Skeletal muscle satellite cell (primary cell): Measurements from ENCODE around the gene PUSL1.

ENCODE experiments used
- H3K27me3 ChIP-seq: 2 replicates; pipeline ENCODE4 v1.7.0; 2013; ENCODE audit warnings: low read length; ENCODE audit not compliant: control insufficient read depth, insufficient read depth
- H3K36me3 ChIP-seq: 2 replicates; pipeline ENCODE4 v1.7.0; 2013; ENCODE audit warnings: mild to moderate bottlenecking, control low read depth, low read length; ENCODE audit not compliant: insufficient read depth
- H3K4me1 ChIP-seq: 2 replicates; pipeline ENCODE4 v1.7.0; 2013; ENCODE audit warnings: low read length; ENCODE audit not compliant: control insufficient read depth, insufficient read depth
- H3K4me2 ChIP-seq: 2 replicates; pipeline ENCODE4 v1.7.0; 2013; ENCODE audit warnings: mild to moderate bottlenecking, low read length
- H3K4me3 ChIP-seq: 2 replicates; pipeline ENCODE4 v1.7.0; 2013; ENCODE audit warnings: low read length
- H3K9ac ChIP-seq: 2 replicates; pipeline ENCODE4 v1.7.0; 2013; ENCODE audit warnings: mild to moderate bottlenecking, low read depth, low read length, moderate library complexity
- H3K9me3 ChIP-seq: replicated peaks from 2 replicates; pipeline ENCODE4 v1.7.0; 2013; ENCODE audit warnings: mild to moderate bottlenecking, control low read depth, low read length

The PUSL1 gene

DNA sequence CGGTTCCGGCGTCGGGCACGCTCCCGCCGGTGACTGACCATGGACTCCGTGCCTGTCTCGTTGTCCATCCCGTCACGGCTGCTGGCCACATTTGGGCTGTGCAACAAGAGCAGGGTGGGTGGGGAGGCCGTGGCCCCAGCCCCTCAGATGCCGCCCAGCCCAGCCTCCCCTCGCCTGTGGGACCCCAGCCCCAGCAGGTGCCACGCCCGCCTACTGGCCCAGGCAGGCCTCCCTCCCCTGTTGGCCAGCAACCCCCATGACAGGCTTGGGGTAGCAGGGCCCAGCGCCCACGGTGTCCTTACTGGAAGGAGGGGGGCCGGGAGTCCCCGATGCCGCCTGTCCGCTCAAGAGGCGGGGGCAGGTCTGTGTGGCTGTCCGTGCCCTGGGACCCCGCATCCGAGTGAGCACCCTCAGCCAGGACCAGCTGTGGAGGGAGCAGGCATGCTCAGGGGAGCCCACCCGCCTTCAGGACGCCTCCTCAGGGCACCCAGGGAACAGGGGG is 33.7 kb downstream of the PUSL1 start:
- no peak overlapping the region for H3K9ac ChIP-seq
- H3K36me3 ChIP-seq = peaks cover 40% of the 10 kb centered on the region

DNA sequence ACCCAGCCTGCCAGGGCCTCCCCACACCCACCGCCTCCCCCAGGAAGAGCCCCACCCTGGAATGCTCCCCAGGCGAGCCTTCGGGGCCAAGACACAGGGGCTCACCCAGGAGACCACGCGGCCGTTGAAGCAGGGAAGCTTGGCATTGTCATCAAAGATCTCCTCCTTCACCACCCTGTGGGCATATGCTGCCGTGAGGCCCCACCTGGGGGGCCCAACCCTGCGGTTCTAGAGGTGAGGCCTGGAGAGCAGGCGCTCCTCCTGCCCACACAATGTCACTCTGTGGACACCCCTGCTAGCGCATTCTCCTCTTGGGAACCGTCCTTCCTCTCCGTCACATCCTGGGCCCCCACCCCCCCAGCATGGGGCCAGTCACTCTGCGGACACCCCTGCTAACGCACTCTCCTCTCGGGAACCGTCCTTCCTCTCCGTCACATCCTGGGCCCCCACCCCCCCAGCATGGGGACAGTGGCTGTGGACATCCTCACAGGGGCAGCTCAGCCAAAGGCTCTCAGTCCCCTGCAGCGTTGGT is 34.3 kb downstream of the PUSL1 start:
- H3K4me3 ChIP-seq = no peak overlapping the region
- no peak overlapping the region for H3K9ac ChIP-seq
- H3K4me2 ChIP-seq = no peak overlapping the region
- H3K9me3 ChIP-seq = no peaks in the 10 kb centered on the region
- peaks cover 38% of the 10 kb centered on the region for H3K36me3 ChIP-seq
- no peaks in the 10 kb centered on the region for H3K27me3 ChIP-seq
- H3K4me1 ChIP-seq = peaks cover 40% of the 10 kb centered on the region

More for the DNA sequence above, 33.7 kb downstream of the PUSL1 start:
- Histone ChIP-seq H3K4me2 (no peak overlapping the region), H3K9me3 (no peaks in the 10 kb centered on the region), H3K4me1 (peaks cover 36% of the 10 kb centered on the region), H3K4me3 (no peak overlapping the region), H3K27me3 (no peaks in the 10 kb centered on the region)

DNA sequence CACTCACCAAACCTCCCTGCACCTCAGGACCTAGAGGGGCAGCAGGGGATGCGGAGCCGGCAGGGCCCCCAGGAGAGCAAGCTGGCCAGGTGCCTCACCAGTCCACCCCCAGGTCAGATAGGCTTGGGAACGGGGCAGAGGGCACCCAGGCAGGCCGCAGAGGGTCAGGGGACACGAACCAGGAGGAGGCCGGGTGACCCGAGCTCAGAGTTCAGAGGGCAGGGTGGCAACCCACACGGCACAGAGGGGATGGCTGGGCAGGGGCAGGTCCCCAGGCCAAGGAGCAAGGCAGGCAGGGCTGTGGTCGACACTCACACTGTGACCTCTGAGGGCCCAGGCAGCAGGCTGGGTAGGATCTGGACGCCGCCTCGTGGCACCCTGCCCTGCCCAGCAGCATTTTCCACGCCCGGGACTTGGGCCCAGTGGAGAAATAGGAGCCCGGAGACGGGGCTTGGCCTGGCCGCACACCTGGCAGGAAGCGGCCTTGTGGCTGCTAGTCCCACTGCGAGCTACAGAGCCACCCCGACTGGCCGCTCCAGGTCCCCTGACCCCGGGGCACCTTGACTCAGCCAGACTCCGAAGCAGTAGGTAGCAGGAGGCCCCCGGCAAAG is 35.5 kb downstream of the PUSL1 start:
- Histone ChIP-seq H3K4me3 (peak overlapping the region; percentile 79), H3K27me3 (no peaks in the 10 kb centered on the region), H3K9ac (peak overlapping the region; percentile 81), H3K9me3 (no peaks in the 10 kb centered on the region), H3K4me1 (peaks cover 40% of the 10 kb centered on the region), H3K4me2 (peak overlapping the region; percentile 87), H3K36me3 (peaks cover 30% of the 10 kb centered on the region)

DNA sequence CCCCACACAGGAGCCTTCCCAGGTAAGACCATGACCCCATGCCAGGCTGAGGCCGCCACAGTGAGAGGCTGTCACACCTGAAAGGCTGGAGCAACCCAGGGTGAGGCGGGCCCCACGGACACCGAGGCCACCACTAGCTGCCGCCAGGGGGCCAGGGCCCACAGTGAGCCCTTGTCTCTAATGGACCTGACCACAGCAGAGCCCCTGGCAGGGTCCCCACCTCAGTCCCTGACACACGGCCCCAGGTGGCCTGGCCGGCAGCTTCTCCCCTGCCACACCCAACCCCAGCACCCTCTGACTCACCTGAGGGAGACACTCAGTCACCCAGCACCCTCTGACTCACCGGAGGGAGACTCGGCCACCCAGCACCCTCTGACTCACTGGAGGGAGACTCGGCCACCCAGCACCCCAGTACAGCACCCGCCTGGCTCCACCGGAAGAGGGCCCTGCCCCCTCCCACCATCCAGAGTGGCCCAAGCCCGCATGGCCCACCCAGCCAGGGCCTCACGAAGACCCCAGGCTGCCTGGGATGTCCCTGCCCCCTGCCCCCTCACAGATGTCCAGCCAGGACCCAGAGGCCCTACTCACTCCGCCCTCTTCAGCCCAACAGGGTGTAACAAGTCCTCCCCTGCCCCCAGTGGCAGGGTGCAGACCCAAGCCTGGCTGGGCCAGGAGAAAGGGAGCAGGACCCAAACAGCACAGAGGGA is 36.4 kb downstream of the PUSL1 start:
- Histone ChIP-seq H3K4me3 (peak overlapping the region; percentile 79), H3K9ac (peak overlapping the region; percentile 81)

DNA sequence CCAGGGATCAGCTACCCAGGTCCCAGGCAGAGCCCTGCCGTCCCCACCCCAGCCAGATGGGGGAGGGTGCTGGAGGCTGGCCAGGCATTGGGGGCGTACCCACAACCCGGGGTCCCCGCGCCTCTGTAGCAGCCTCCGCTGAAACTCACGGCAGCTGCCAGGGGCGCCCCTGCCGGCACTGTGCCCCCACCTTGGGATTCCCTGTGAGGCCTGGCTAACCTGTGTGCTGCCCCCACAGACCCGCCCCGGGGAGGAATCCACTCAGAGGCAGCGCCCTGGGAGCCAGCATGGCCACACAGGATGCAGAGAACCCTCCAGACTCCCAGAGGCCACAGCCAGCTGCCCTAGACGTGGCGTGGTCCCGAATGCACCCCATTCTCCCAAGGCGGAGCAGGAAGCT is 37.0 kb downstream of the PUSL1 start:
- Histone ChIP-seq H3K4me1 (peaks cover 40% of the 10 kb centered on the region), H3K9ac (peak overlapping the region; percentile 81), H3K36me3 (peaks cover 20% of the 10 kb centered on the region), H3K9me3 (no peaks in the 10 kb centered on the region), H3K4me2 (peak overlapping the region; percentile 87), H3K4me3 (peak overlapping the region; percentile 79), H3K27me3 (no peaks in the 10 kb centered on the region)

More for the DNA sequence above, 36.4 kb downstream of the PUSL1 start:
- Histone ChIP-seq H3K4me2 (peak overlapping the region; percentile 87), H3K27me3 (no peaks in the 10 kb centered on the region), H3K9me3 (no peaks in the 10 kb centered on the region), H3K36me3 (peaks cover 24% of the 10 kb centered on the region), H3K4me1 (peaks cover 40% of the 10 kb centered on the region)

DNA sequence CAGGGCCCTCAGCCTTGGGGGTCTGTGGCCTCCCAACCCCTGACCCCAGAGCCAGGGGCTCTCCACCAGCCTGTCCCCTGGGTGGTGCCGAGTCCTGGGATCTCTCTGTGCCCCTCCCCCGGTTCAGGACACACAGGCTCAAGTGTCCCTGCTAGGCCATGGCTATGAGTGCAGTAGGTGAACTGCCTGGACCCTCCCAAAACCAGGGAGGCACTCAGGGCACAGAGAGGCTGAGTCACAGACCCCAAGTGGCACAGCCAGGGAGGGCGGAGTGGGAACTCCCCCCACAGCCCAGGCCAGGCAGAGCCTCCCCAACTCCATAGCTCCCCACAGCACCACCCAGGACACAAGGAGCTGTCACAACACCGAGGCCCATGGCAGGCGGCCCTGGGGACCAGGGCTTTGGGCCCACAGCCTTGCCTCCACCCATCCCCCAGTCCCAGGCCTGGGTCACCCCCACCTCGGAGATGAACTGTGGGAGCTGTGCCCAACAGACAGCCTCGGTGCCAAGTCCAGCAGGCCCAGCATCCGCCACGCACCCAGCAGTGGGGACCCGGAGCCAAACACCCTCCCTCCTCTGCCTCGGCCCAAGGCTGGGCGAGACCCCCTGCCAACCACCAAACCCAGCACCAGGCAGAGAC is 37.6 kb downstream of the PUSL1 start:
- peak overlapping the region; percentile 81 for H3K9ac ChIP-seq
- H3K36me3 ChIP-seq = peaks cover 14% of the 10 kb centered on the region
- peak overlapping the region; percentile 79 for H3K4me3 ChIP-seq
- H3K9me3 ChIP-seq = no peaks in the 10 kb centered on the region
- peak overlapping the region; percentile 87 for H3K4me2 ChIP-seq
- no peaks in the 10 kb centered on the region for H3K27me3 ChIP-seq
- peaks cover 40% of the 10 kb centered on the region for H3K4me1 ChIP-seq

DNA sequence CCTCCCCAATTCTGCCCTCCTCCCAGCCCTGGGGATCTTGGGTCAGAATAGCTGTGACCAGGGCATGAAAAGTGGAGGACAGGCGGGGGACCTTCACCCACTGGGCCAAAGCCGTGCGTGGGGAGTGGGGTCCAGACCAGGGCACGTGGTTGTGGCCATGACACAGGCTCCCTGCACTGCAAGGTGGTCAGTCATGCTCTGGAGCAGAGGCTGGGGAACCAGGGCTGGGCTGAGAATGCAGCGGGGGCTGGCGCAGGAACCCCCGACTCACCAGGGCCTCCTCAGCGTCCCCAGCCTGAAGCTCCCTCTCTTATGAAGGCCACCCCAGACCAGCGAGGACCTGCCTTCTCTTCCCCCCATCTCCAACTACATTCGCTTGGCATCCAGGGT is 38.1 kb downstream of the PUSL1 start:
- Histone ChIP-seq H3K4me1 (peaks cover 42% of the 10 kb centered on the region), H3K9me3 (no peaks in the 10 kb centered on the region), H3K9ac (peak overlapping the region; percentile 81), H3K27me3 (no peaks in the 10 kb centered on the region), H3K4me3 (peak overlapping the region; percentile 79), H3K36me3 (peaks cover 9% of the 10 kb centered on the region), H3K4me2 (peak overlapping the region; percentile 87)

DNA sequence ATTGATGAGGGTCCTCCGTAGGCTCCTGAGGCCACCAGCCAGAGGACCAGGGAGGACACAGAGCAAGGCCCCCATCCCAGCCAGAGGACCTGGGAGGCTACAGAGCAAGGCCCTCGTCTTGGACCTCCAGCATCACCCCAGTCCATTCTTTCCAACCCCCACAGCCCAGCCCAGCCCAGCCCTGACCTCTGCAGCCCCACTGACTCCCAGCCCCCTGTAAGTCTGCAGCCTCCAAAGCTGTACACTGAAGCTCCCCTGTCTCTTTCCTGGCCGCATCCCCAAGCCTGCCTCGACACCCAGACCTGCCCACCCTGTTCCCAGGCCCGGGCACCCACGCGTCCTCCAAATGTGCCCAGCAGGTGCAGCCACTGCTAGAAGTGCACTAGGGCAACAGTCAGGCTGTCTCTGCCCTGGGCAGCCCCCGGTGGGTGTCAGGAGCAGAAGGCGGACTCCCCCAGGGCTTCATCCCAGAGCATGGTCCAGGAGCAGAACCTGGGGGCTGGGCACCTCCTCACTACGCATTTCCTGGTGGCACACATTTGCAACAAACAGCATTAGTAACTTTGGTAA is 38.7 kb downstream of the PUSL1 start:
- H3K36me3 ChIP-seq = peaks cover 9% of the 10 kb centered on the region
- H3K9me3 ChIP-seq = no peaks in the 10 kb centered on the region
- peak overlapping the region; percentile 81 for H3K9ac ChIP-seq
- peak overlapping the region; percentile 79 for H3K4me3 ChIP-seq
- peak overlapping the region; percentile 87 for H3K4me2 ChIP-seq
- no peaks in the 10 kb centered on the region for H3K27me3 ChIP-seq
- peaks cover 48% of the 10 kb centered on the region for H3K4me1 ChIP-seq

DNA sequence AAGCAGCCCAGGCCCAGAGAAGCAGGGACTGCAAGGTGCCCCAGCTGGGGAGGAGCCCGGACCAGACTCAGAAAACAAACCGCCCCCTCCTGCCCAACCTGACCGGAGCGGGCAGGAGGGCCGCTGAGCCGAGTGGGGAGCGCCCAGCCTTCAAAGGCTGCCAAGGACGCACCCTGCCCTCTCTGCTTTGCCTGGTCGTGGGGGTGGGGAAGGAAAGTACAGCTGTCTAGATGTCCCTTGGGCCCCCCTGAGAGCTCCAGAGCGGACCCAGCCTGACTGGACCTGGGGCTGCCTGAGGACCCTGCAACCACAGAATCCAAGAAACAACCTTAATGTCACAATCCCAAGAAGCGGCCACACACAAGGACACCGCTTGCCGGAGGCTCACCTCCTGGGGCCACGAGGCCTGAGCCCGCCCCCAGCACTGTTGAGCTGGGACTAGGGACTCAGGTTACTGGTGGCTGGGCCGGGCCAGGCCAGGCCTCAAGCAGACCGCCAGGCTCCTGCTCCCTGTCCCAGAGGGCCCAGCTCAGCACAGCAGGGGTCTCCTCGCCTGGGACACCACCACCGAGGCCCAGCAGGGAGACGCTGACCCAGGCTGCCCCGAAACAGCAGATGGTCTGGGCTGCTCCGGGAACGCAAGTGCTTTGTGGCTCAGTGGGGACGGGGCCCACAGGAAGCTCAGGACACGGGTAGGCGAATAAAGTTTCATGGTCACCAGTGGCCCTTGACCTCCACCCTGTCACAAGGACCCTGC is 39.4 kb downstream of the PUSL1 start:
- H3K4me2 ChIP-seq = peak overlapping the region; percentile 87
- H3K9ac ChIP-seq = peak overlapping the region; percentile 81
- H3K36me3 ChIP-seq = peaks cover 14% of the 10 kb centered on the region
- peak overlapping the region; percentile 79 for H3K4me3 ChIP-seq
- H3K27me3 ChIP-seq = no peaks in the 10 kb centered on the region
- H3K4me1 ChIP-seq = peaks cover 56% of the 10 kb centered on the region
- no peaks in the 10 kb centered on the region for H3K9me3 ChIP-seq

DNA sequence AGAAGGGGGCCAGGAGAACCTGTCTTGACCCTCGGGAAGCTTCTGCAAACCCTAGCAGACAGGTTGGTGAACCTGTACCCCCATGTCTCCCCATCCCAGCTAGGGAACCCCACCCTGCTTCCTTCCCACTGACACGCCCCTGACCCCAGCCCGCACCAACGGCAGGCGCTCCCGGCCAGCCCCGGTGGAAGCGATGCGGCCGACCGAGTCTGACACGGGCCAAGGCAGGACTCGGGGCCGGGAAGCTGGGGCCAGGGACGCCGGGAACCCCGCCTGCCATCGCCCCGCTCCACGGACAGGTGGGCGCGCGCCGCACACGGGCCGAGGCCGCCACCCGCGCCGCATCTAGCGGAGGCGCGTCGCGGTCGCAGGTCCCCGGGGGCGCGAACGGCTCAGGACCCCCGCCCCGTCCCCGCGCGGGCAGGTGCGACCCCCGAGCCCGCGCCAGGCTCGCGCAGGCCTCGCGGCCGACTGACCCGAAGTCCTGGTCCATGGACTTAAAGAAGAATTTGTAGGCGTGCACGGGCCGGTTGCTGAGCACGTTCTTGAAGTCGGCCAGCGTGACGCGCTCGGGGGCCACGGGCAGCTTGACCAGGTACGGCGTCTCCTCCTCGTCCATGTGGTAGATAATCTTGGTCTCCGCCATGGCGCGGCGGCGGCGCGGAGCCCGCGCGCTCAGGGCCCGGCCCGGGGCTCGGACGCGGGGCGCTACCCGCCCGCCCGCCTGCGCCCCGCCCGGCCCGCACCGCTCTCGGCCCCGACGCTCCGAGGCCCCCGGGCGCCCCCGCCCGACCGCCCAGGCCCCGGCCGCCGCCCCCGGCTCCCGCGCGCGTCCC is 40.2 kb downstream of the PUSL1 start:
- Histone ChIP-seq H3K9me3 (no peaks in the 10 kb centered on the region), H3K9ac (peak overlapping the region; percentile 81), H3K4me3 (peak overlapping the region; percentile 79), H3K4me1 (peaks cover 62% of the 10 kb centered on the region), H3K4me2 (peak overlapping the region; percentile 87), H3K27me3 (no peaks in the 10 kb centered on the region), H3K36me3 (peaks cover 22% of the 10 kb centered on the region)
